Activated CD8-positive, alpha-beta T cell treated with anti-CD3 and anti-CD28 coated beads for 36 hours (primary cell): ENCODE data around the gene AKAP12. TPM values are rescaled to one million over a fixed set of nuclear protein-coding genes. Genes with fewer than 3 reads are reported as not detected.
"Not testable (repeated sequence)": the region's sequence is repeated elsewhere in the genome, so short reads cannot be mapped to it uniquely, and the experiment has no call there.

Experiments used
- ATAC-seq: fragments of 200-7000 bp; cut with Tn5 transposase; one replicate; pipeline ENCODE4 v1.10.0; 2021; ENCODE audit warnings: mild to moderate bottlenecking, moderate library complexity
- CTCF ChIA-PET: fragments of 350-600 bp; sonication (Branson Sonifier 250); formaldehyde crosslinking; loops from one replicate; lab custom pipeline; 2021; ENCODE audit warnings: antibody characterized with exemption; lab: Charles Lee
- POLR2A ChIA-PET: fragments of 350-600 bp; sonication (Branson Sonifier 250); formaldehyde crosslinking; loops from one replicate; lab custom pipeline; 2021; ENCODE audit warnings: antibody characterized with exemption; lab: Charles Lee
- DNase-seq: peaks from one replicate; pipeline ENCODE4 v3.0.0-alpha.2; 2020
- H3K27ac Mint-ChIP-seq: one replicate; pipeline ENCODE4 v1.8.0; 2021; ENCODE audit warnings: mild to moderate bottlenecking, mixed read lengths
- H3K27me3 Mint-ChIP-seq: one replicate; pipeline ENCODE4 v1.8.0; 2021; ENCODE audit warnings: mixed read lengths
- H3K36me3 Mint-ChIP-seq: one replicate; pipeline ENCODE4 v1.8.0; 2021; ENCODE audit warnings: low read depth, mixed read lengths
- H3K4me1 Mint-ChIP-seq: one replicate; pipeline ENCODE4 v1.8.0; 2021; ENCODE audit warnings: low read depth, mixed read lengths
- H3K4me3 Mint-ChIP-seq: one replicate; pipeline ENCODE4 v1.8.0; 2021; ENCODE audit warnings: mild to moderate bottlenecking, moderate library complexity, mixed read lengths
- H3K9me3 Mint-ChIP-seq: one replicate; pipeline ENCODE4 v1.8.0; 2021; ENCODE audit warnings: mixed read lengths
- intact Hi-C: fragments of 100-400 bp; cut with micrococcal nuclease; formaldehyde crosslinking; loops from one replicate; pipeline ENCODE4 v1.10.0; 2022
- total RNA-seq, 2 experiments: library from RNA; stranded (reverse); gene quantifications; one replicate each; pipeline ENCODE4 v1.2.3, GENCODE V29; 2021
- TF ChIP-seq, protein P1 (sequence below): fragments of 200-600 bp; IDR thresholded peaks from one replicate; pipeline ENCODE4 v1.8.0; 2022; ENCODE audit warnings: antibody characterized with exemption, mild to moderate bottlenecking

The AKAP12 gene
- total RNA-seq, 2 experiments from 2014 or later, result 3.2 to 4.0 TPM

DNA sequence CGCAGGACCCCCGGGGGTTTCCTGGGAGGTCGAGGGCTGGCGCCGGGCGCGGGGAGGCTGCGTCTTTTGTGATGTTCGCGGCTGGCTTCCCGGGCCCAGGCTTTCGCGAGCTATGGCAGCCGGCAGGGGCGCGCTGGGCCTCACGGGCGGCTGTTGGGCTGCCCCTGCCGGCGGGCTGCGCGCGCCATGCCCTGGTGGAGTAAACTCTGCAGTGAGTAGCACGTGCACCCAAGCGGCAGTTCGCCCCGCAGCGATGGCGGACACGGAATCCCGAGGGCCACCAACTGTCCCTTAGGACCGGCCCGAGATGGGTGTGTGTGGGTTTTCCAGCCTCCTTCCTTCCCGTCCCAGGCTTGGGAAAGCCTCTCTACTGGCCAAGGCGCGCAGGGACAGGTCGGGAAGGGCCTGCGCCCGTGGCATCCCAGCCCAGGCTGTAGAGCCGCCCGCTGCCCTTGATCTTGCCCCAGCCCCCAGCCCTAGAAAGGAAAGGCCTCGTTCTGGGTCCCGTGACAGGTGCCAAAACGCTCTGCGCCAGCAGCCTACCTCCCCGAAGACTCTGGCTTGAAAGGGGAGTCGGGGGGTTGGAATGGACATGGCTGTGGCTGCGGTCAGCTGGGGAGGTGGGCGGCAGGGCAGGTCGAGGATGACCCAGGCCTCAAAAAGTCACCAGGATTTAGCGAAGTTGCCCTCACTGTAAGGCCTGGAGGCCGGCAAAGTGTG is 101.9 kb downstream of the AKAP12 start:
- no peaks in the 10 kb centered on the region for H3K36me3 Mint-ChIP-seq

DNA sequence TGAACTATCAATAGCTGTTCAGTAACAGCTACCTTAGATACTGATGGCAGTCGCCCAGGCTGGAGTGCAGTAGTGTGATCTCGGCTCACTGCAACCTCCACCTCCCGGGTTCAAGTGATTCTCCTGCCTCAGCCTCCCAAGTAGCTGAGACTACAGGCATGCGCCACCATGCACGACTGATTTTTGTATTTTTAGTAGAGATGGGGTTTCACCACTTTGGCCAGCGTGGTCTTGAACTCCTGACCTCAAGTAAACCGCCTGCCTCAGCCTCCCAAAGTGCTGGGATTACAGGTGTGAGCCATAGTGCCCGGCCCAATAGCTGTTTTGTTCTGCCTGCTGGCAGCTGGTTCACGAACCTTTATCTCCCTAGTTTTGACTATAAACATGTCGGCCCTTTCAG is 103.0 kb downstream of the AKAP12 start:
- POLR2A ChIA-PET, H3K4me3 Mint-ChIP-seq, ATAC-seq, intact Hi-C loops, H3K27me3 Mint-ChIP-seq, H3K36me3 Mint-ChIP-seq, H3K9me3 Mint-ChIP-seq, H3K4me1 Mint-ChIP-seq, DNase-seq, H3K27ac Mint-ChIP-seq: not testable (repeated sequence)
- CTCF ChIA-PET, result interaction anchor here (1.2 to 1.6 kb wide), 2 partner anchors 8 to 18 kb away, joined by 6 read pairs; no protein-coding TSS in a partner anchor

More for the DNA sequence above, 101.9 kb downstream of the AKAP12 start:
- TF ChIP-seq, protein P1, sequence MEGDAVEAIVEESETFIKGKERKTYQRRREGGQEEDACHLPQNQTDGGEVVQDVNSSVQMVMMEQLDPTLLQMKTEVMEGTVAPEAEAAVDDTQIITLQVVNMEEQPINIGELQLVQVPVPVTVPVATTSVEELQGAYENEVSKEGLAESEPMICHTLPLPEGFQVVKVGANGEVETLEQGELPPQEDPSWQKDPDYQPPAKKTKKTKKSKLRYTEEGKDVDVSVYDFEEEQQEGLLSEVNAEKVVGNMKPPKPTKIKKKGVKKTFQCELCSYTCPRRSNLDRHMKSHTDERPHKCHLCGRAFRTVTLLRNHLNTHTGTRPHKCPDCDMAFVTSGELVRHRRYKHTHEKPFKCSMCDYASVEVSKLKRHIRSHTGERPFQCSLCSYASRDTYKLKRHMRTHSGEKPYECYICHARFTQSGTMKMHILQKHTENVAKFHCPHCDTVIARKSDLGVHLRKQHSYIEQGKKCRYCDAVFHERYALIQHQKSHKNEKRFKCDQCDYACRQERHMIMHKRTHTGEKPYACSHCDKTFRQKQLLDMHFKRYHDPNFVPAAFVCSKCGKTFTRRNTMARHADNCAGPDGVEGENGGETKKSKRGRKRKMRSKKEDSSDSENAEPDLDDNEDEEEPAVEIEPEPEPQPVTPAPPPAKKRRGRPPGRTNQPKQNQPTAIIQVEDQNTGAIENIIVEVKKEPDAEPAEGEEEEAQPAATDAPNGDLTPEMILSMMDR, result no peak
- H3K27ac Mint-ChIP-seq, result no peak overlapping the region
- no peaks in the 10 kb centered on the region for H3K9me3 Mint-ChIP-seq
- no peak overlapping the region for H3K4me3 Mint-ChIP-seq
- ATAC-seq (no peak), DNase-seq (no peak)
- peaks cover 2% of the 10 kb centered on the region for H3K27me3 Mint-ChIP-seq
- ChIA-PET POLR2A (no interaction called here), CTCF (interaction anchor here (0.6 to 1.2 kb wide), 2 partner anchors 17 to 405 kb away, joined by 3 to 6 read pairs; no protein-coding TSS in a partner anchor)
- no peaks in the 10 kb centered on the region for H3K4me1 Mint-ChIP-seq
- intact Hi-C loops, result no loop called here

DNA sequence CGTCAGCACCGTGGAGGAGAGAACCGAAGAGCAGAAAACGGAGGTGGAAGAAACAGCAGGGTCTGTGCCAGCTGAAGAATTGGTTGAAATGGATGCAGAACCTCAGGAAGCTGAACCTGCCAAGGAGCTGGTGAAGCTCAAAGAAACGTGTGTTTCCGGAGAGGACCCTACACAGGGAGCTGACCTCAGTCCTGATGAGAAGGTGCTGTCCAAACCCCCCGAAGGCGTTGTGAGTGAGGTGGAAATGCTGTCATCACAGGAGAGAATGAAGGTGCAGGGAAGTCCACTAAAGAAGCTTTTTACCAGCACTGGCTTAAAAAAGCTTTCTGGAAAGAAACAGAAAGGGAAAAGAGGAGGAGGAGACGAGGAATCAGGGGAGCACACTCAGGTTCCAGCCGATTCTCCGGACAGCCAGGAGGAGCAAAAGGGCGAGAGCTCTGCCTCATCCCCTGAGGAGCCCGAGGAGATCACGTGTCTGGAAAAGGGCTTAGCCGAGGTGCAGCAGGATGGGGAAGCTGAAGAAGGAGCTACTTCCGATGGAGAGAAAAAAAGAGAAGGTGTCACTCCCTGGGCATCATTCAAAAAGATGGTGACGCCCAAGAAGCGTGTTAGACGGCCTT is 110.0 kb downstream of the AKAP12 start:
- POLR2A ChIA-PET, result no interaction called here
- CTCF ChIA-PET, result interaction anchor here (0.6 to 1.4 kb wide), 5 partner anchors 15 to 26 kb away, joined by 3 read pairs; no protein-coding TSS in a partner anchor
- no peaks in the 10 kb centered on the region for H3K27me3 Mint-ChIP-seq
- DNase-seq (no peak), ATAC-seq (no peak)
- no peaks in the 10 kb centered on the region for H3K4me1 Mint-ChIP-seq
- no peaks in the 10 kb centered on the region for H3K9me3 Mint-ChIP-seq
- intact Hi-C loops, result no loop called here
- no peak overlapping the region for H3K27ac Mint-ChIP-seq
- no peaks in the 10 kb centered on the region for H3K36me3 Mint-ChIP-seq
- no peak overlapping the region for H3K4me3 Mint-ChIP-seq
- TF ChIP-seq, protein P1, result no peak

DNA sequence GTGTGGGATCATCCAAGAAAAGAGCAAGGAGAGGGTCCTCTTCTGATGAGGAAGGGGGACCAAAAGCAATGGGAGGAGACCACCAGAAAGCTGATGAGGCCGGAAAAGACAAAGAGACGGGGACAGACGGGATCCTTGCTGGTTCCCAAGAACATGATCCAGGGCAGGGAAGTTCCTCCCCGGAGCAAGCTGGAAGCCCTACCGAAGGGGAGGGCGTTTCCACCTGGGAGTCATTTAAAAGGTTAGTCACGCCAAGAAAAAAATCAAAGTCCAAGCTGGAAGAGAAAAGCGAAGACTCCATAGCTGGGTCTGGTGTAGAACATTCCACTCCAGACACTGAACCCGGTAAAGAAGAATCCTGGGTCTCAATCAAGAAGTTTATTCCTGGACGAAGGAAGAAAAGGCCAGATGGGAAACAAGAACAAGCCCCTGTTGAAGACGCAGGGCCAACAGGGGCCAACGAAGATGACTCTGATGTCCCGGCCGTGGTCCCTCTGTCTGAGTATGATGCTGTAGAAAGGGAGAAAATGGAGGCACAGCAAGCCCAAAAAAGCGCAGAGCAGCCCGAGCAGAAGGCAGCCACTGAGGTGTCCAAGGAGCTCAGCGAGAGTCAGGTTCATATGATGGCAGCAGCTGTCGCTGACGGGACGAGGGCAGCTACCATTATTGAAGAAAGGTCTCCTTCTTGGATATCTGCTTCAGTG is 110.8 kb downstream of the AKAP12 start:
- H3K4me1 Mint-ChIP-seq, result no peaks in the 10 kb centered on the region
- H3K27me3 Mint-ChIP-seq, result no peaks in the 10 kb centered on the region
- TF ChIP-seq, protein P1, result no peak
- intact Hi-C loops, result no loop called here
- no peak overlapping the region for H3K4me3 Mint-ChIP-seq
- ChIA-PET CTCF (interaction anchor here (0.9 to 1.4 kb wide), 5 partner anchors 14 to 26 kb away, joined by 3 to 6 read pairs (median 3); no protein-coding TSS in a partner anchor), POLR2A (no interaction called here)
- no peak overlapping the region for H3K27ac Mint-ChIP-seq
- no peaks in the 10 kb centered on the region for H3K36me3 Mint-ChIP-seq
- ATAC-seq (no peak), DNase-seq (no peak)
- no peaks in the 10 kb centered on the region for H3K9me3 Mint-ChIP-seq

DNA sequence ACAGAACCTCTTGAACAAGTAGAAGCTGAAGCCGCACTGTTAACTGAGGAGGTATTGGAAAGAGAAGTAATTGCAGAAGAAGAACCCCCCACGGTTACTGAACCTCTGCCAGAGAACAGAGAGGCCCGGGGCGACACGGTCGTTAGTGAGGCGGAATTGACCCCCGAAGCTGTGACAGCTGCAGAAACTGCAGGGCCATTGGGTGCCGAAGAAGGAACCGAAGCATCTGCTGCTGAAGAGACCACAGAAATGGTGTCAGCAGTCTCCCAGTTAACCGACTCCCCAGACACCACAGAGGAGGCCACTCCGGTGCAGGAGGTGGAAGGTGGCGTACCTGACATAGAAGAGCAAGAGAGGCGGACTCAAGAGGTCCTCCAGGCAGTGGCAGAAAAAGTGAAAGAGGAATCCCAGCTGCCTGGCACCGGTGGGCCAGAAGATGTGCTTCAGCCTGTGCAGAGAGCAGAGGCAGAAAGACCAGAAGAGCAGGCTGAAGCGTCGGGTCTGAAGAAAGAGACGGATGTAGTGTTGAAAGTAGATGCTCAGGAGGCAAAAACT is 111.5 kb downstream of the AKAP12 start:
- no peaks in the 10 kb centered on the region for H3K4me1 Mint-ChIP-seq
- no peaks in the 10 kb centered on the region for H3K27me3 Mint-ChIP-seq
- H3K4me3 Mint-ChIP-seq, result no peak overlapping the region
- DNase-seq (no peak), ATAC-seq (no peak)
- H3K27ac Mint-ChIP-seq, result no peak overlapping the region
- ChIA-PET CTCF (interaction anchor here (1.3 kb wide), 1 partner anchor 27 kb away, joined by 6 read pairs; no protein-coding TSS in a partner anchor), POLR2A (no interaction called here)
- intact Hi-C loops, result no loop called here
- no peaks in the 10 kb centered on the region for H3K9me3 Mint-ChIP-seq
- H3K36me3 Mint-ChIP-seq, result no peaks in the 10 kb centered on the region
- TF ChIP-seq, protein P1, result no peak
